ENCODE measurements around the gene ECSCR.

- TF ChIP-seq CTCF (IDR thresholded peaks at IDR 0.05) (no peak), POLR2A (IDR thresholded peaks at IDR 0.05; ENCODE audit: low read depth) (no peak), POLR2AphosphoS5 (IDR thresholded peaks at IDR 0.05) (no peak), EP300 (IDR thresholded peaks at IDR 0.05) (no peak)
These were observed 8.6 kb downstream of the ECSCR start for GRCh38 chr5:139453683-139454567.
